NCI-H748 (cell line): ENCODE measurements around the gene BTN1A1.

Experiments
- DNase-seq: peaks from one replicate; lab custom pipeline; 2025; ENCODE audit not compliant: unreplicated experiment; lab: John Stamatoyannopoulos, UW

Gene BTN1A1

GRCh38 chr6:26475823-26476729 is 24.0 kb upstream of the BTN1A1 start:
- DNase-seq = no peak

DNA sequence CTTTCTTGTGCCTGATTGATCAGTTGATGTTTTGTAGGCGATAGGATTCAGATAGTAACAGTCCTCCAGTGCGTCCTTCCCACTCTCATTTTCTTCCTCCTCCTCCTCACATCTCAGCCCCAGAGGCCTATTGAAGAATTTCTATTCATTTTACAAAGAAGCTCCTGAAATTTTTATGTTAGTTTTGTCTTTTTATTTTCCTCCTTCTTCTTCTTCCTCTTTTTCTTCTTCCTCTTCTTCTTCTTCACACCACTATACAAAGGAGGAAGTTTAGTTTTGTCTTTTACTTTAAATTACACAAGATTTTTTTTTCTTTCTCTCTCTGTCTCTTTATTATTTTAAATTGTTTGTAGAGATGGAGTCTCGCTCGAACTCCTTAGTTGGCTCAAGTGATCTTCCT is 23.2 kb upstream of the BTN1A1 start:
- no peak for DNase-seq

DNA sequence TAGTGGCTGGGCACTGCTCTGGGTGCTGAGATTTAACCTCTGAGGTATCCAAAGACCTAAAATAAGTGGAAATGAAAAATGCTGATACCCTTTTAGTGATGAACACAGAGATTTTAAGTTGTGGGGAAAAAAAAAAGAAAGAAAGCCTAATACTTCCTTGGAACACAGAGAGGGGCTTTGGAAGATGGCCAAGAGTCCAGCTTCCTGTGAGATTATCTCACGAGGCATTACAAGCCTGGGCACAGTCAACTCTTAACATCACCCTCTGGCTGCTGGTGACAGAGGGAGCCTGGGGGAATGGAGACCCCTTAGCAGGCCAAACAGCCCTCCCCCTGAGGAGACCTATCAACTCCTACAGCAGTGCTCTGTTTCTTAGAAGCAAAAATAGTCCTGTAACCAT is 22.7 kb upstream of the BTN1A1 start:
- no peak for DNase-seq

DNA sequence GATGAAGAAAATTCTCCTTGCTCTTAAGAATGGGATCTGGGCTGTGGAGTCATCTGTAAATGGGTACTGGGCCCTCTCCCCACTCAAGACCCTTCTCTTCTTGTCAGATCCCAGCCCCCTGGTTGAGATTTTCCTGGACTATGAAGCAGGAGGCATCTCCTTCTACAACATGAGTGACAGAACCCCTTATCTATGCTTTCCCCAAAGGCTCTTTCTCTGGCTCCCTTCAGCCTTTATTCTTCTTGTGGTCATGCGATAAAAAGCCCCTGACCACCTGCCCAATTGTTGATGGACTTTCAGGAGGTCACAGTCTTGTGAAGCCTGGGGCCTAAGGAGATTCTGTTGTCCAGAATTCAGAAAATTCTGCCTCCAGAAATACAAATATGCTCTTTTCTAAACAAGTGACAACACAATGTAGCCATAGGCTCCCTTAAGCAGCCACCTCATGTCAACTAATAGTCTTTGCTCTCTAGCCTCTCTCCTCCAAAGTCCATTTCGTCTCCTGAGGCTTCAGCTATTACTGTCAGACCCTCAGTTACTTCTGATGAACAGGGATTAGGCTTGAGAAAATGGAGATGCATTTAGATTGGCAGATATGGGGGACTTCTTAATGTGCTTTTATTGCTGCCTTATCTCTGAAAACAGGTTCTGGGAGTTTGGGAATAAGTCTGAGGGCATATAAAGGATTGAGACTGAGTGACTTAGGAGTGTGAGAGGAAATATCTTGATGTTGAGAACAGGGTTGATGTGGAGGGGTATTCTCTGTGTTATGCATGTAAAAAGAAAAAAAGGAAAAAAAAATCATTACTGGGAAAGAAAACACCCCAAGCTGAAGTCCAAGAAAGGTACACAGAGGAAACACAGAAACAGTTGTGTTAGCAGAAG is 21.8 kb upstream of the BTN1A1 start:
- DNase-seq = no peak

DNA sequence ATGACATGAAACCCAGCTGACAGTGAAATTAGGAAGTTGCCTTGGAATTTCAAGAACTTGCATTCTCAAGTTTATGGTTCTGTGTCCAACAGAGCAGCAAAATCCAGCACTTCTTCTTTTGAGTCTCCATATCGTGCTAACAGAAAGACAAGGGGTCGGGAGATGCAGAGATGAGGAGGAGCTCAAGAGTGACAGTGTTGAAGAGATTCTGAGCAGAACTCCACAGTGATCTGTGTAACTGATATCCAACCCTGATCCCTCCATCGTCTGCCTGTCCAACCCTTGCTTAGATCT is 21.2 kb upstream of the BTN1A1 start:
- no peak for DNase-seq

GRCh38 chr6:26482338-26482737 is 17.8 kb upstream of the BTN1A1 start:
- no peak for DNase-seq

- DNase-seq = no peak
These were observed 16.4 kb upstream of the BTN1A1 start for GRCh38 chr6:26483727-26484126.

GRCh38 chr6:26484161-26484560 is 15.9 kb upstream of the BTN1A1 start:
- DNase-seq = no peak

DNA sequence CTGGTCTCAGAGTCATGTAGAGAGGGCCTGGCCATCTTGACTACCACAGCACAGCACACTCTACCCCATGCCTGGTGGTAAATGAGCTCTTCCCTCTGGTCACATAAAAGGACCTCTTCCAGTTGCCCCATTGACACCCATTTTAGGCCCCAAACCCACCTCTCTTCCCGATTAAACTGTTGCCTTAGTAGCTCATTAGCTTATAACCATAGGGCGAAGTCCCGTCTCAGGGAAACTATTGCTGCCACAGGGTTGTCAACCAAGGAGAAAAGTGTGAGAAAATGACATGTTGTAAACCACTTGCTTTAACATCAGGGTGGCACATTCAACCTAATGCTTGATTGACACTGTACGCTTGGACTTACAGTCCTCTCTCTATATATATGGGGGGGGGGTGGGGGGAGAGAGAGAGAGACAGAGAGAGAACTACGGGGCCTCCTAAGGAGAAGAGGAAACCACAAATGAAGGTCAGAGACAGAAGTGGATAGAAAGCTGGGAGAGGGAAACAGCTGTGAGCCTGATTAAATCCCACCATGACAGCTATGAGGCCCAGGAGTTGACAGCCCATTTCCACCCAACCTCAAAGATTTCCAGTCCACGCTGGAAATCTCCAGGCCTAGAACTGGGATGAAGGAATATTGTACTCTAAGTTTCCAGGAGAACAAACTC is 14.9 kb upstream of the BTN1A1 start:
- DNase-seq = no peak

- DNase-seq = no peak
These were observed 13.7 kb upstream of the BTN1A1 start for GRCh38 chr6:26486358-26486757.

GRCh38 chr6:26487466-26487865 is 12.6 kb upstream of the BTN1A1 start:
- no peak for DNase-seq

GRCh38 chr6:26489996-26490964 is 9.8 kb upstream of the BTN1A1 start:
- no peak for DNase-seq

DNA sequence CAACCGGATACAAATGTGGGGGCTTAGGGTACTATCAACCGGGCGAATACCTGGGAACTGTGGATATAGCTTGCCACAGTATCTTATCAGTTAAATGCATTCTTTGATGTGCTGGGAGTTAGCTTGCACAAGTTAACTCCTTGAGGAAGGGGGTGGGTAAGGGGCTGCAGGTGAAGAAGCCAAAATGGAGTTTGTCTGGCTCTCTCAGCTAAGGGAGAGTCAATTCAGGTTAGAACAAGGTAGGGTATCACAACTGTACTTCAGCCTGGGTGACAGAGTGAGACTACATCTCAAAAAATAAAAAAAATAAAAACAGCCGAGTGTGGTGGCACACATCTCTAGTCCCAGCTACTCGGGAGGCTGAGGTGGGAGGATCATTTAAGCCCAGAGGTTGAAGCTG is 8.5 kb upstream of the BTN1A1 start:
- DNase-seq = no peak

DNA sequence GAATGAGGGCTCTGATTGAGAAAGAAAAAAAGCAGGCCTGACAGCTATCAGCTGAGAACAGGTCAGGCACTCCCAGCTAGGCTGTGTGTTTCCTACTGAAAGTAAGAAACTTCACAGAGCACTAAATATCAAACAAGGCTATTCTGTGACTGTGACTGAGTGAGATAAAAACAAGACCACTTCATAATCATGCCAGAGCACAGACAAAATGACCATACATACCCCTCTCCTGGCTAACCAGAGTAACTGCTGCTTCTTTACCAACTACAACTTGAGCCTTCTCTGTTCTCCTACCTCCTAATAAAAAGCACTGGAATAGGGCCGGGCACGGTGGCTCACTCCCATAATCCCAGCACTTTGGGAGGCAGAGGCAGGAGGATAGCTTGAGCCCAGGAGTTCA is 6.8 kb upstream of the BTN1A1 start:
- DNase-seq = no peak

- DNase-seq = no peak
These were observed 6.0 kb upstream of the BTN1A1 start for GRCh38 chr6:26494117-26494516.

GRCh38 chr6:26495281-26495680 is 4.8 kb upstream of the BTN1A1 start:
- no peak for DNase-seq

GRCh38 chr6:26497610-26498009 is 2.5 kb upstream of the BTN1A1 start:
- DNase-seq = no peak

DNA sequence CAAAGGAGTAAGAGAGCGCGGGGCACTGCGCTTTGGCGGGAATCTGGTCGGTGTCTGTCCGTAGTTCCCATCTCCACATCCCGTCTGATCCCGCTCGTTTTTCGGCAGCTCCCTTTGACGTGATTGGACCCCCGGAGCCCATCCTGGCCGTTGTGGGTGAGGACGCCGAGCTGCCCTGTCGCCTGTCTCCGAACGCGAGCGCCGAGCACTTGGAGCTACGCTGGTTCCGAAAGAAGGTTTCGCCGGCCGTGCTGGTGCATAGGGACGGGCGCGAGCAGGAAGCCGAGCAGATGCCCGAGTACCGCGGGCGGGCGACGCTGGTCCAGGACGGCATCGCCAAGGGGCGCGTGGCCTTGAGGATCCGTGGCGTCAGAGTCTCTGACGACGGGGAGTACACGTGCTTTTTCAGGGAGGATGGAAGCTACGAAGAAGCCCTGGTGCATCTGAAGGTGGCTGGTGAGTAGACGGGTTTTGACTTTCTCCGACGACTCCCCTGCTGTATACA is 1.4 kb downstream of the BTN1A1 start:
- DNase-seq = peak; percentile 82

DNA sequence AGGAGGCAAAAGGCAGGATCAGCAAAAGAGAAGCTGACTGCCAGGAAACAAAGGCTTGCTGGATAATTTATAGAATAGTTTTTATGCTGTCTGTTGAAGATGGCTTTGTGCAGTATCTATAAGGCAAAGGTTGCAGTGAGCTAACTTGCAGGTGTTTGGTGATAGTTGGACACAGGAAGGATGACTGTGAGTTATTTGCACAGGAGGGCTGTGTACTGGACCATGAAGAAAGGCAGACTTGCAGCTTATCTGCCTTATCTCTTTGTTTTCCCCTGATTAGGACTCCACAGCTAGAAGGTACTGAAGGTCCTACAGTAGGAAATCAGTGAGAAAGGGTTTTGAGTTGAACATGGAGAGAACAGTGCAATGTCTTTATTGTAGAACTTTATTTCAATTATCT is 2.1 kb downstream of the BTN1A1 start:
- DNase-seq = peak; percentile 60

DNA sequence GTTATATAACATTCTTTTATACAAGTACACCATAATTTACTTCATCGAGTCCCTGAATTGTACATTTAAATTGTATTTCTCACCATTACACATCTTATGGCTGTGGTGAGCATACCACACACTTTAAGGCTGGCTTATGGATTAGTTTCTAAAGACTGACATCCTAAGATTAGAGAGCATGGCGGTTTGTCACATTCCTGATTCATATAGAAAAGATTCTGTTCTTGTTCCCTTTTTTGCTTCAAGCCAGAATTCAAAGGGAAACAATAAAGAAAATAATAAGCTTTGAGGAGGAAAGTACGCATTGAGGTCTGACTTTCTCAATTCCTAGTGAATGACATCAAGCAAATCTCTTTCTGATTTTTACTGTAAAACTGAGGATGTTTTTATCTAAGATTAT is 2.5 kb downstream of the BTN1A1 start:
- DNase-seq = no peak
